GM18505 (cell line): ENCODE results near the gene TMTC3.

Experiments
- ATAC-seq: cut with Tn5 transposase; IDR thresholded peaks from one replicate; pipeline ENCODE4 v1.9.1; 2021; ENCODE audit not compliant: unreplicated experiment
- POLR2A ChIP-seq: IDR thresholded peaks from 4 replicates; pipeline ENCODE4 v1.6.1; 2011; ENCODE audit warnings: borderline replicate concordance; ENCODE audit not compliant: insufficient read depth, insufficient read length; ENCODE audit errors: extremely low read depth

Gene TMTC3

GRCh38 chr12:88243982-88244381, 101.9 kb downstream of the TMTC3 start:
- no peak for TF ChIP-seq POLR2A
- ATAC-seq: no peak

GRCh38 chr12:88245905-88246304, 103.8 kb downstream of the TMTC3 start:
- no peak for TF ChIP-seq POLR2A
- ATAC-seq: no peak

GRCh38 chr12:88247241-88247643, 105.1 kb downstream of the TMTC3 start:
- no peak for TF ChIP-seq POLR2A
- no peak for ATAC-seq

- no peak for ATAC-seq
- no peak for TF ChIP-seq POLR2A
Measured at GRCh38 chr12:88248606-88249005, 106.5 kb downstream of the TMTC3 start.
